Endothelial cell of umbilical vein (primary cell): ENCODE results near the gene ELMO1. TPM values are rescaled to one million over a fixed set of nuclear protein-coding genes. Genes with fewer than 3 reads are reported as not detected.

Experiments used
- BruUV-seq: library from RNA; stranded (reverse); fragments of 400-500 nt; replicated peaks from 2 replicates; lab custom pipeline; 2021; lab: Mats Ljungman, UMichigan
- CTCF ChIA-PET: fragments of 300-600, 350-600 bp; sonication (Branson Sonifier 250); formaldehyde crosslinking; loops from one replicate; lab custom pipeline; 2021; ENCODE audit warnings: antibody characterized with exemption, inconsistent platforms; lab: Charles Lee
- POLR2A ChIA-PET: fragments of 300-600, 350-600 bp; sonication (Branson Sonifier 250); formaldehyde crosslinking; loops from one replicate; lab custom pipeline; 2021; ENCODE audit warnings: antibody characterized with exemption, inconsistent platforms; lab: Charles Lee
- DNase-seq: peaks from one replicate; pipeline ENCODE4 v3.0.0-alpha.2; 2011; ENCODE audit warnings: low read depth, low spot score
- FAIRE-seq: peaks from 2 replicates; lab custom pipeline; 2011; peaks lifted over from hg19 to GRCh38; lab: Jason Lieb, UNC
- H2AFZ ChIP-seq: 2 replicates; pipeline ENCODE4 v1.6.0; 2012; ENCODE audit warnings: low read depth, low read length, control low read depth, inconsistent platforms
- H3K27ac ChIP-seq: 2 replicates; pipeline ENCODE4 v1.5.1; 2011; ENCODE audit warnings: low read depth, mild to moderate bottlenecking, control low read depth, low read length, moderate library complexity; ENCODE audit not compliant: insufficient read depth
- H3K27me3 ChIP-seq, 2 experiments: 2 replicates each; pipeline versions ENCODE4 v1.6.0 to v1.6.1; 2011; ENCODE audit warnings: low read length in 2 of 2, mixed read lengths in 1 of 2; ENCODE audit not compliant: control insufficient read depth in 2 of 2, insufficient read depth in 2 of 2
- H3K36me3 ChIP-seq, 2 experiments: 2 replicates in 1 of 2; 3 replicates in 1 of 2; pipeline ENCODE4 v1.5.1; 2011; ENCODE audit warnings: low read length in 2 of 2, mild to moderate bottlenecking in 1 of 2, moderate library complexity in 1 of 2; ENCODE audit not compliant: control insufficient read depth in 2 of 2, insufficient read depth in 2 of 2; ENCODE audit errors: extremely low read depth in 1 of 2
- H3K4me1 ChIP-seq: 3 replicates; pipeline ENCODE4 v1.5.1; 2011; ENCODE audit warnings: mild to moderate bottlenecking, low read length; ENCODE audit not compliant: control insufficient read depth, insufficient read depth; ENCODE audit errors: extremely low read depth
- H3K4me2 ChIP-seq: 2 replicates; pipeline ENCODE4 v1.6.1; 2011; ENCODE audit warnings: low read length, control low read depth, mixed read lengths; ENCODE audit not compliant: insufficient read depth
- H3K4me3 ChIP-seq, 3 experiments: fragments of 200-600 bp in 1 of 3; sonication (generic), shearing (Covaris generic) in 1 of 3; replicated peaks in 1 of 3; 2 replicates each; pipeline ENCODE4 v1.5.1; 2011 to 2016; ENCODE audit warnings: control low read depth in 3 of 3, low read length in 3 of 3, mild to moderate bottlenecking in 2 of 3, inconsistent platforms in 1 of 3, low read depth in 1 of 3, moderate library complexity in 1 of 3; ENCODE audit not compliant: insufficient read depth in 1 of 3
- H3K79me2 ChIP-seq: 2 replicates; pipeline ENCODE4 v1.6.0; 2012; ENCODE audit warnings: low read length, inconsistent platforms; ENCODE audit not compliant: control insufficient read depth, insufficient read depth
- H3K9ac ChIP-seq: replicated peaks from 2 replicates; pipeline ENCODE3; 2011; ENCODE audit warnings: low read length, control low read depth; ENCODE audit not compliant: insufficient read depth; ENCODE audit errors: extremely low read depth
- H3K9me1 ChIP-seq: replicated peaks from 3 replicates; pipeline ENCODE4 v1.6.0; 2011; ENCODE audit warnings: mild to moderate bottlenecking, low read length; ENCODE audit not compliant: control insufficient read depth, insufficient read depth; ENCODE audit errors: extremely low read depth
- H3K9me3 ChIP-seq: replicated peaks from 2 replicates; pipeline ENCODE4 v1.5.1; 2012; ENCODE audit warnings: low read length, inconsistent platforms; ENCODE audit not compliant: control insufficient read depth, insufficient read depth
- H4K20me1 ChIP-seq: replicated peaks from 2 replicates; pipeline ENCODE3; 2011; ENCODE audit warnings: mild to moderate bottlenecking, low read length; ENCODE audit not compliant: control insufficient read depth, insufficient read depth; ENCODE audit errors: extremely low read depth
- EZH2 ChIP-seq: IDR thresholded peaks from 2 replicates; pipeline ENCODE4 v1.6.1; 2012; ENCODE audit warnings: borderline replicate concordance, low read depth, mild to moderate bottlenecking, moderate library complexity, low read length, inconsistent platforms; ENCODE audit not compliant: severe bottlenecking
- FOS ChIP-seq: IDR thresholded peaks from 2 replicates; pipeline ENCODE4 v1.6.1; 2011; ENCODE audit warnings: mild to moderate bottlenecking, low read length, moderate library complexity, borderline replicate concordance; ENCODE audit not compliant: insufficient read depth
- GATA2 ChIP-seq: IDR thresholded peaks from 2 replicates; pipeline ENCODE4 v1.7.0; 2011; ENCODE audit warnings: low read depth, mild to moderate bottlenecking, moderate library complexity, mixed read lengths, low read length; ENCODE audit not compliant: insufficient read length, insufficient read depth
- JUN ChIP-seq: IDR thresholded peaks from 2 replicates; pipeline ENCODE4 v1.6.1; 2011; ENCODE audit warnings: borderline replicate concordance, low read depth; ENCODE audit not compliant: insufficient read length, insufficient read depth
- MYC ChIP-seq: IDR thresholded peaks from one replicate; pipeline ENCODE4 v1.6.1; 2011; ENCODE audit warnings: mild to moderate bottlenecking, low read depth, low read length
- POLR2A ChIP-seq: IDR thresholded peaks from 2 replicates; pipeline ENCODE4 v1.6.1; 2012; ENCODE audit warnings: low read depth, mild to moderate bottlenecking, control low read depth, low read length
- POLR2AphosphoS5 ChIP-seq: IDR thresholded peaks from 2 replicates; pipeline ENCODE4 v1.6.1; 2012; ENCODE audit warnings: low read depth, mild to moderate bottlenecking, control low read depth, low read length, moderate library complexity; ENCODE audit not compliant: insufficient read depth
- dilution Hi-C: fragments of 300-500 bp; cut with MboI; formaldehyde crosslinking; loops from one replicate; pipeline ENCODE4 v1.15.0; 2019; ENCODE audit warnings: low sequenced_read_pairs; ENCODE audit not compliant: extremely low pct_ligation_motif_present
- intact Hi-C: fragments of 100-400 bp; cut with micrococcal nuclease; formaldehyde crosslinking; loops from one replicate; pipeline ENCODE4 v1.10.0; 2022
- polyA plus RNA-seq, 4 experiments: library from polyadenylated mRNA; depleted of rRNA in 3 of 4; stranded (reverse) in 3 of 4; unstranded in 1 of 4; fragments of >200 nt; gene quantifications; 2 replicates each; pipeline versions ENCODE4 v1.2.1 to v1.2.3, GENCODE V29; 2011 to 2012; ENCODE audit warnings: missing spikeins in 1 of 4
- total RNA-seq: library from RNA; stranded (reverse); gene quantifications from 2 replicates; pipeline ENCODE4 v1.2.3, GENCODE V29; 2021
- TF ChIP-seq, protein P1 (sequence below): IDR thresholded peaks from 2 replicates; pipeline ENCODE4 v1.6.1; 2011; ENCODE audit not compliant: insufficient read depth, insufficient read length
- TF ChIP-seq, protein P2 (sequence below), 2 donors: IDR thresholded peaks; 1 replicate in 1 of 2; 2 replicates in 1 of 2; pipeline ENCODE4 v1.5.1; 2011; ENCODE audit warnings: low read length in 2 of 2, mild to moderate bottlenecking in 2 of 2, moderate library complexity in 2 of 2, control low read depth in 1 of 2, inconsistent platforms in 1 of 2, low read depth in 1 of 2; ENCODE audit not compliant: insufficient read depth in 1 of 2; ENCODE audit errors: extremely low read depth in 1 of 2

The ELMO1 gene
- total and polyA plus RNA-seq, 2 donors (not counting 3 experiments of a cell fraction or from before 2014, with no cell fraction given): 17.0 to 30.6 TPM

DNA sequence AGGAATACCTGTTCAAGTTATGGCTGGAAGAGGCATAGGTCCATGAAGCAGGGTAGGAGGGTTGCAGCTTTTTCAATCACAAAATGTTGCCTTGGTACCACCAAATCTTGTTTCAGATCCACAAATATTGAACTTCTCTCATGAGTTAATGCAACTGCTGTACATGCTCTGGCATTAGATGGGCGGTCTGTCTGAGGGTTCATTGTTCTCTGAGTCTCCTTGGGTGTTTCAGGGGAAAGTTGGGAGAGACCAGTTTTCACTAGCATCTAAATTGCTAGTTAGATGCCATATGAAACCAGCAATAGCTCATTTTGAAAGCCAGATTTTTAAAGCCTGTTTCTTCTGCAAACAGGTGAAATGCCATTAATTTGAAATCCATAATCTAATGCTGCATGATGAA lies 27.8 kb upstream of the ELMO1 start:
- Histone ChIP-seq H3K79me2 (no peaks in the 10 kb centered on the region), H4K20me1 (no peaks in the 10 kb centered on the region), H3K27me3 (no peaks in the 10 kb centered on the region), H3K9me3 (no peaks in the 10 kb centered on the region), H3K9me1 (no peaks in the 10 kb centered on the region), H3K36me3 (no peaks in the 10 kb centered on the region), H3K4me3 (no peak overlapping the region), H3K9ac (no peak overlapping the region), H3K4me2 (no peak overlapping the region), H3K27ac (no peak overlapping the region), H2AFZ (no peak overlapping the region), H3K4me1 (peaks cover 23% of the 10 kb centered on the region)
- intact Hi-C loops: no loop called here
- DNase-seq: no peak
- no TSS peak for BruUV-seq
- ChIA-PET CTCF (interaction anchor here (1.4 to 2.8 kb wide), 4 partner anchors 10 to 27 kb away, joined by 6 to 13 read pairs (median 8); partner anchors contain the start of gene ELMO1), POLR2A (no interaction called here)
- TF ChIP-seq GATA2: no peak
- TF ChIP-seq, protein P1, sequence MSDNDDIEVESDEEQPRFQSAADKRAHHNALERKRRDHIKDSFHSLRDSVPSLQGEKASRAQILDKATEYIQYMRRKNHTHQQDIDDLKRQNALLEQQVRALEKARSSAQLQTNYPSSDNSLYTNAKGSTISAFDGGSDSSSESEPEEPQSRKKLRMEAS: no peak
- no peak for TF ChIP-seq JUN
- TF ChIP-seq POLR2AphosphoS5: no peak
- TF ChIP-seq POLR2A: no peak
- no peak for TF ChIP-seq EZH2
- TF ChIP-seq, protein P2, sequence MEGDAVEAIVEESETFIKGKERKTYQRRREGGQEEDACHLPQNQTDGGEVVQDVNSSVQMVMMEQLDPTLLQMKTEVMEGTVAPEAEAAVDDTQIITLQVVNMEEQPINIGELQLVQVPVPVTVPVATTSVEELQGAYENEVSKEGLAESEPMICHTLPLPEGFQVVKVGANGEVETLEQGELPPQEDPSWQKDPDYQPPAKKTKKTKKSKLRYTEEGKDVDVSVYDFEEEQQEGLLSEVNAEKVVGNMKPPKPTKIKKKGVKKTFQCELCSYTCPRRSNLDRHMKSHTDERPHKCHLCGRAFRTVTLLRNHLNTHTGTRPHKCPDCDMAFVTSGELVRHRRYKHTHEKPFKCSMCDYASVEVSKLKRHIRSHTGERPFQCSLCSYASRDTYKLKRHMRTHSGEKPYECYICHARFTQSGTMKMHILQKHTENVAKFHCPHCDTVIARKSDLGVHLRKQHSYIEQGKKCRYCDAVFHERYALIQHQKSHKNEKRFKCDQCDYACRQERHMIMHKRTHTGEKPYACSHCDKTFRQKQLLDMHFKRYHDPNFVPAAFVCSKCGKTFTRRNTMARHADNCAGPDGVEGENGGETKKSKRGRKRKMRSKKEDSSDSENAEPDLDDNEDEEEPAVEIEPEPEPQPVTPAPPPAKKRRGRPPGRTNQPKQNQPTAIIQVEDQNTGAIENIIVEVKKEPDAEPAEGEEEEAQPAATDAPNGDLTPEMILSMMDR (IDR thresholded peaks at IDR 0.05; ENCODE audit: extremely low read depth in 1 of 2, insufficient read depth in 1 of 2, low read depth in 1 of 2, low read length in 2 of 2): no peak
- no peak for TF ChIP-seq MYC
- TF ChIP-seq FOS: no peak
- dilution Hi-C loops: no loop called here
- FAIRE-seq: no peak
